Naive thymus-derived CD4-positive, alpha-beta T cell (primary cell): ENCODE measurements around the gene ZBBX. TPM values are rescaled to one million over a fixed set of nuclear protein-coding genes. Genes with fewer than 3 reads are reported as not detected.

ENCODE experiments used
- ATAC-seq: fragments of 150-1000 bp; cut with Tn5 transposase; 2 replicates; pipeline ENCODE4 v1.10.0; 2021; ENCODE audit warnings: mild to moderate bottlenecking, moderate library complexity
- CTCF ChIA-PET: fragments of 350-600 bp; sonication (Branson Sonifier 250); formaldehyde crosslinking; loops from one replicate; lab custom pipeline; 2021; ENCODE audit warnings: antibody characterized with exemption; lab: Charles Lee
- POLR2A ChIA-PET: fragments of 350-600 bp; sonication (Branson Sonifier 250); formaldehyde crosslinking; loops from one replicate; lab custom pipeline; 2021; ENCODE audit warnings: antibody characterized with exemption, inconsistent platforms; lab: Charles Lee
- DNase-seq, 9 donors: peaks; one replicate each; pipeline versions ENCODE4 v3.0.0 to v3.0.0-alpha.2; 2020 to 2022; ENCODE audit warnings: mixed read lengths in 1 of 9
- H3K27ac ChIP-seq: one replicate; pipeline ENCODE4 v1.7.0; 2013; ENCODE audit warnings: mild to moderate bottlenecking, low read depth, low read length, moderate library complexity
- H3K27me3 ChIP-seq, 2 donors: one replicate each; pipeline ENCODE4 v1.7.0; 2013; ENCODE audit warnings: low read length in 2 of 2, mild to moderate bottlenecking in 2 of 2, moderate library complexity in 2 of 2; ENCODE audit not compliant: control insufficient read depth in 2 of 2, insufficient read depth in 2 of 2
- H3K36me3 ChIP-seq, 3 experiments: 1 replicate in 2 of 3; 2 replicates in 1 of 3; pipeline ENCODE4 v1.7.0; 2013; ENCODE audit warnings: low read length in 3 of 3, mild to moderate bottlenecking in 3 of 3, moderate library complexity in 1 of 3; ENCODE audit not compliant: insufficient read depth in 3 of 3, control insufficient read depth in 2 of 3
- H3K4me1 ChIP-seq, 2 donors: one replicate each; pipeline ENCODE4 v1.7.0; 2013; ENCODE audit warnings: low read length in 2 of 2, mild to moderate bottlenecking in 2 of 2, moderate library complexity in 1 of 2; ENCODE audit not compliant: control insufficient read depth in 2 of 2, insufficient read depth in 2 of 2
- H3K4me3 ChIP-seq: 2 replicates; pipeline ENCODE4 v1.7.0; 2013; ENCODE audit warnings: mild to moderate bottlenecking, low read length
- H3K9me3 ChIP-seq, 3 experiments: 1 replicate in 2 of 3; 2 replicates in 1 of 3; pipeline ENCODE4 v1.7.0; 2013; ENCODE audit warnings: low read length in 3 of 3; ENCODE audit not compliant: control insufficient read depth in 2 of 3
- H3K27ac Mint-ChIP-seq, 9 donors: one replicate each; pipeline ENCODE4 v1.8.0; 2020 to 2022; ENCODE audit warnings: mixed read lengths in 9 of 9, mild to moderate bottlenecking in 8 of 9, moderate library complexity in 5 of 9, inconsistent platforms in 2 of 9
- H3K27me3 Mint-ChIP-seq, 5 donors: one replicate each; pipeline ENCODE4 v1.8.0; 2021 to 2022; ENCODE audit warnings: mixed read lengths in 5 of 5, mild to moderate bottlenecking in 1 of 5
- H3K36me3 Mint-ChIP-seq, 5 donors: one replicate each; pipeline ENCODE4 v1.8.0; 2020 to 2022; ENCODE audit warnings: mixed read lengths in 5 of 5, mild to moderate bottlenecking in 3 of 5, inconsistent platforms in 1 of 5
- H3K4me1 Mint-ChIP-seq, 7 donors: one replicate each; pipeline ENCODE4 v1.8.0; 2020 to 2022; ENCODE audit warnings: mixed read lengths in 7 of 7, mild to moderate bottlenecking in 3 of 7, inconsistent platforms in 1 of 7
- H3K4me3 Mint-ChIP-seq, 10 donors: one replicate each; pipeline ENCODE4 v1.8.0; 2020 to 2022; ENCODE audit warnings: mild to moderate bottlenecking in 10 of 10, mixed read lengths in 10 of 10, moderate library complexity in 6 of 10, inconsistent platforms in 2 of 10
- H3K9me3 Mint-ChIP-seq, 11 donors: one replicate each; pipeline ENCODE4 v1.8.0; 2020 to 2022; ENCODE audit warnings: mixed read lengths in 11 of 11, mild to moderate bottlenecking in 4 of 11, inconsistent platforms in 1 of 11, moderate library complexity in 1 of 11
- intact Hi-C, 2 donors: fragments of 100-400 bp; cut with micrococcal nuclease; formaldehyde crosslinking; loops; one replicate each; pipeline ENCODE4 v1.15.1; 2023
- polyA plus RNA-seq, 2 donors: library from polyadenylated mRNA; unstranded; fragments of 300-500 nt; fragmentation: Illumina TruSeq; gene quantifications; one replicate each; pipeline ENCODE4 v1.2.3, GENCODE V29; 2021
- total RNA-seq, 6 experiments: library from RNA in 5 of 6; stranded (reverse) in 5 of 6; gene quantifications; 1 replicate in 5 of 6; 2 replicates in 1 of 6; pipeline ENCODE4 v1.2.3 and lab custom pipeline; 2021 to 2026

Gene ZBBX
- total and polyA plus RNA-seq, 7 experiments from 2014 or later, result not detected

GRCh38 chr3:167318996-167319615, 61.0 kb downstream of the ZBBX start:
- Histone ChIP-seq H3K27me3 (no peaks in the 10 kb centered on the region), H3K36me3 (no peaks in the 10 kb centered on the region), H3K9me3 (no peaks in the 10 kb centered on the region), H3K4me3 (no peak overlapping the region), H3K4me1 (no peaks in the 10 kb centered on the region), H3K27ac (no peak overlapping the region)
- Mint-ChIP-seq H3K9me3 (peaks cover 0 to 3% (median 0%) of the 10 kb centered on the region in 11 donors), H3K27ac (no peak overlapping the region), H3K4me3 (no peak overlapping the region), H3K36me3 (no peaks in the 10 kb centered on the region), H3K4me1 (no peaks in the 10 kb centered on the region), H3K27me3 (peaks cover 0 to 9% (median 0%) of the 10 kb centered on the region in 5 donors)
- no peak for DNase-seq
- ChIA-PET POLR2A (no interaction called here), CTCF (interaction anchor here (0.5 kb wide), 1 partner anchor 283 kb away, joined by 3 read pairs; no protein-coding TSS in a partner anchor)
- intact Hi-C loops, result no loop called here
- no peak for ATAC-seq

DNA sequence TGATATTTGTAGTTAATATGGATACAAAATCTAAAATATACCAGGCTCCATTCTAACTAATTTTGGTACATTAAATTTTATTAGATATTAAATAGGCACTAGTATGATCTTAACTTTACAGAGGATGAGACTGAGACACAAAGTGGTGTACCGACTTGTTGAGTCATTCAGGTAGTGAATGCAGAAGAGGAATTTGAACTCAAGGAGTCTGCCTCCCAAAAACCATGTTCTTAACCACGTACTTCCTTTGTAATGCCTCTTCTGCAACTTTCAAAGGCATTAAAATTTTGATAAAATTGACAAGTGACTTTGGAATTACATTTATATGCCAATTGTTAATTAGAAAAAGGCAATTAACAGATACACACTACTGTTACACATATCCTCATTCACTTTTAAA, 61.8 kb downstream of the ZBBX start:
- no peak for ATAC-seq
- H3K9me3 ChIP-seq, result no peaks in the 10 kb centered on the region
- Mint-ChIP-seq H3K36me3 (no peaks in the 10 kb centered on the region), H3K27ac (no peak overlapping the region), H3K4me1 (no peaks in the 10 kb centered on the region), H3K9me3 (peaks cover 0 to 3% (median 0%) of the 10 kb centered on the region in 11 donors), H3K4me3 (no peak overlapping the region), H3K27me3 (peaks cover 0 to 9% (median 0%) of the 10 kb centered on the region in 5 donors)
- DNase-seq, result no peak
- no peaks in the 10 kb centered on the region for H3K27me3 ChIP-seq
- ChIA-PET CTCF (no interaction called here), POLR2A (no interaction called here)
- no peaks in the 10 kb centered on the region for H3K36me3 ChIP-seq
- intact Hi-C loops, result no loop called here
- H3K27ac ChIP-seq, result no peak overlapping the region
- H3K4me3 ChIP-seq, result no peak overlapping the region
- H3K4me1 ChIP-seq, result no peaks in the 10 kb centered on the region

DNA sequence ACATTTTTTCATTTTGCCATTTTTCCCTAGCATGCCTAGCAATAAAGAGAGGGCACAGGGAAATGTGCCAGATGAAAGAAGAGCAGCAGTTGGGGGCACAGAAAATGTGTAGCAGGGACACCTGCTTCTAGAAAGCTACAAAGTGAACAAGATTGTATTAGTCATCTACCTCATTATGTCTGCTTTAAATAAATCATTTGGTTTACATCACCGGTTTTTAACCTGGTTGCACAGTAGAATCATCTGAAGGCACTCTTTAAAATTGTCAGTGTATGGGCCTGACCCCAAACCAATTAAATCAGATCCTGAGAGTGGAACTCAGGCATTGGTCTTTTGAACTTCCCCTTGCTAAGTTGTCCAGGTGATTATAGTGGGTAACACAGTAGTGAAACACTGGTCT, 73.8 kb downstream of the ZBBX start:
- Histone ChIP-seq H3K4me3 (no peak overlapping the region), H3K27ac (no peak overlapping the region), H3K4me1 (no peaks in the 10 kb centered on the region), H3K9me3 (no peaks in the 10 kb centered on the region), H3K27me3 (no peaks in the 10 kb centered on the region), H3K36me3 (no peaks in the 10 kb centered on the region)
- no peak for ATAC-seq
- Mint-ChIP-seq H3K27me3 (no peaks in the 10 kb centered on the region), H3K4me3 (no peak overlapping the region), H3K4me1 (no peaks in the 10 kb centered on the region), H3K9me3 (peaks cover 0 to 9% (median 4%) of the 10 kb centered on the region in 11 donors), H3K36me3 (no peaks in the 10 kb centered on the region), H3K27ac (no peak overlapping the region)
- CTCF ChIA-PET, result no interaction called here
- intact Hi-C loops, result no loop called here
- no peak for DNase-seq
- POLR2A ChIA-PET, result no interaction called here

GRCh38 chr3:167305340-167305890, 74.7 kb downstream of the ZBBX start:
- H3K36me3 Mint-ChIP-seq, result no peaks in the 10 kb centered on the region
- ChIA-PET CTCF (no interaction called here), POLR2A (no interaction called here)
- H3K9me3 Mint-ChIP-seq, result peaks cover 0 to 9% (median 4%) of the 10 kb centered on the region in 11 donors
- no peak overlapping the region for H3K4me3 Mint-ChIP-seq
- H3K27me3 Mint-ChIP-seq, result no peaks in the 10 kb centered on the region
- no peaks in the 10 kb centered on the region for H3K4me1 Mint-ChIP-seq
- no peaks in the 10 kb centered on the region for H3K27me3 ChIP-seq
- ATAC-seq, result no peak
- no peaks in the 10 kb centered on the region for H3K36me3 ChIP-seq
- H3K4me3 ChIP-seq, result no peak overlapping the region
- H3K9me3 ChIP-seq, result no peaks in the 10 kb centered on the region
- intact Hi-C loops, result no loop called here
- no peak overlapping the region for H3K27ac Mint-ChIP-seq
- no peak for DNase-seq
- H3K27ac ChIP-seq, result no peak overlapping the region
- no peaks in the 10 kb centered on the region for H3K4me1 ChIP-seq

GRCh38 chr3:167304077-167304476, 76.0 kb downstream of the ZBBX start:
- Histone ChIP-seq H3K9me3 (no peaks in the 10 kb centered on the region), H3K27ac (no peak overlapping the region), H3K36me3 (no peaks in the 10 kb centered on the region), H3K4me3 (no peak overlapping the region), H3K4me1 (no peaks in the 10 kb centered on the region), H3K27me3 (no peaks in the 10 kb centered on the region)
- Mint-ChIP-seq H3K27me3 (no peaks in the 10 kb centered on the region), H3K36me3 (no peaks in the 10 kb centered on the region), H3K4me1 (no peaks in the 10 kb centered on the region), H3K9me3 (peaks cover 0 to 5% (median 0%) of the 10 kb centered on the region in 11 donors), H3K27ac (no peak overlapping the region), H3K4me3 (no peak overlapping the region)
- ChIA-PET CTCF (no interaction called here), POLR2A (no interaction called here)
- DNase-seq (no peak), ATAC-seq (no peak)
- intact Hi-C loops, result no loop called here

DNA sequence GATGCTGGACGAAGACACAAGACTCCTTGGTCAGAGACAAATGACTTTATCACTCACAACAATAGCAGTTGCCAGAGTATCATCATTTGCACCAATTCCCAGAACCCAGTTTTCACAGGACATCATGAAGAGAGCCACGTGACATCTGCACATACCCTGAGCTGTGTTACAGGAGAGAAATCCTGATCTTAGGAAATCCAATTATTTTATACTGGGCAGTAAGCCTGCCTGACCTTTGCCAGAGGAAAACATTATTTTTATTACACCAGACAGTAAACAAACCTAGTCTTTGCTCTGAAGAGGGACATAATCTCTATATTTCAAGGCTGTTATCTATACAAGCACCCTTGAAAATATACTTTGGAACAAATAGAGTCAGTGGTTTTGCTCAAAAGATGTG, 77.4 kb downstream of the ZBBX start:
- no peaks in the 10 kb centered on the region for H3K36me3 Mint-ChIP-seq
- no peak overlapping the region for H3K27ac Mint-ChIP-seq
- H3K27me3 ChIP-seq, result no peaks in the 10 kb centered on the region
- H3K36me3 ChIP-seq, result no peaks in the 10 kb centered on the region
- H3K4me1 ChIP-seq, result no peaks in the 10 kb centered on the region
- peaks cover 0 to 3% (median 0%) of the 10 kb centered on the region in 11 donors for H3K9me3 Mint-ChIP-seq
- H3K4me3 ChIP-seq, result no peak overlapping the region
- H3K27me3 Mint-ChIP-seq, result no peaks in the 10 kb centered on the region
- no peaks in the 10 kb centered on the region for H3K4me1 Mint-ChIP-seq
- ChIA-PET CTCF (no interaction called here), POLR2A (no interaction called here)
- ATAC-seq, result no peak
- H3K9me3 ChIP-seq, result no peaks in the 10 kb centered on the region
- no peak for DNase-seq
- intact Hi-C loops, result no loop called here
- no peak overlapping the region for H3K27ac ChIP-seq
- H3K4me3 Mint-ChIP-seq, result no peak overlapping the region

DNA sequence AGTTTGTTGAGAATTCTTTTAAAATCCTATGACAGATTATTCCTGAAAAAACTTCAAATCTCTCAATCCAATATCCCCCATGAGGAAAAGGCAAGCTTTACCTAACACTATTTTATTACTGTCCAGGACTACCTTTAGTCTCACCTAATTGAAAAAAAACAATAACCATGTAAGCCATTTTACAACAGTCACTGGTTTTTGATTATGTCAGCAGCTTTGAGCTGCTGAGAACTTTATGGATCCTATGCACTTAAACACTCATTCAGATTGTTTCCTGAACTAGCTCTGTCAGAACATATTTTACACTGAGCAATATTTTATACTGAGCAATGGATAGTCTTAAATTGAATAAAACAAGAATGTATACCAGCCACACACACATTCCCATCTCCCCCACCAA, 79.9 kb downstream of the ZBBX start:
- H3K27me3 ChIP-seq, result no peaks in the 10 kb centered on the region

More for the DNA sequence above, 79.9 kb downstream of the ZBBX start:
- Mint-ChIP-seq H3K27me3 (no peaks in the 10 kb centered on the region), H3K4me3 (no peak overlapping the region), H3K36me3 (no peaks in the 10 kb centered on the region), H3K9me3 (peaks cover 0 to 6% (median 2%) of the 10 kb centered on the region in 11 donors), H3K27ac (no peak overlapping the region), H3K4me1 (no peaks in the 10 kb centered on the region)
- H3K4me1 ChIP-seq, result no peaks in the 10 kb centered on the region
- intact Hi-C loops, result no loop called here
- no peak for ATAC-seq
- H3K9me3 ChIP-seq, result no peaks in the 10 kb centered on the region
- H3K4me3 ChIP-seq, result no peak overlapping the region
- H3K27ac ChIP-seq, result no peak overlapping the region
- DNase-seq, result no peak
- POLR2A ChIA-PET, result no interaction called here
- CTCF ChIA-PET, result interaction anchor here (0.6 kb wide), 1 partner anchor 18 kb away, joined by 3 read pairs; no protein-coding TSS in a partner anchor
- H3K36me3 ChIP-seq, result no peaks in the 10 kb centered on the region
